T-helper 1 cell (primary cell): ENCODE data around the gene HSD17B3.
"Not testable (repeated sequence)": the region's sequence is repeated elsewhere in the genome, so short reads cannot be mapped to it uniquely, and the experiment has no call there.

Source experiments
- DNase-seq, 5 donors: peaks; one replicate each; pipeline ENCODE4 v3.0.0-alpha.2; 2012 to 2020
- total RNA-seq, 4 donors: gene quantifications; one replicate each; lab custom pipeline; 2026; lab: John Stamatoyannopoulos, UW

The HSD17B3 gene
- 0 reads per million in 4 donors for total RNA-seq

DNA sequence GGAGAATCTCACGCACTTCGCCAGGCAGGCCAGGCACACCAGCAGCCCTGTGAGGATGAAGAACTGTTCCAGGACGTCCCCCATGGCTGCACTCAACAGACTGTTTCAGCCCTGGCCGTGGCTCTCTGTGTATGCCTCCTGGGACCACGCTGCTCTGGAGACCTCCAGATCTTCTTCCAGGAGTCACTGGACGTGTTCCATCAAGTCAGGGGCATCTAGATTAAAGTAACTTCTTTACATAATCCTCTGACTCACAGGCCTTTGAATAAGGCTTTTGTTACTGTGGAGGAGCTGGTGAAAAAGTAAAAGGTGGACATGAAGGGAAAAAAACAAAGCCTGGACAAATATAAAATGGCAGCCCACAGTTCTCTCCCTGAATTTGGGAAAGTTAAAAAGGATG lies at the start of gene HSD17B3:
HSD17B3 (minus strand) TSS at position 156 of the 400 bp plus-strand sequence; CDS start at position 84, 72 bp downstream.
- no peak for DNase-seq

DNA sequence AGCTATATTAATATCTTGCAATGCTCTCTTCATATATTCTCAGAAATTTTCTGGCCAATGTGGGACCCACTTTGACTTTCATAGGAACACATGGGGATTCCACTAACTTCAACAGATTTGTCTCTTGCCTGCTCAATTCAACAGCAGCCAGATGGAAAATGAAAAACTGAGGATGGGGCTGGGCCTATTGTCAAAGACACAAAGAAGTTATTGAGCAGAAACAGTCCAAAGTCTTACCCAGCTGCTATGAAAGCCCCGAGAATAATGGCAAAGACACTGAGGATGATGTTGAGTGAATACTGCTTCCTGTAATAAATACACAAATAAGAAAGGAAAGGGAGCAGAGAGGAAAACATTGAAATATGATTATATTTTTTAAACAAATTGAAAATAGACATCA lies 48.9 kb upstream of the HSD17B3 start:
- DNase-seq: no peak

DNA sequence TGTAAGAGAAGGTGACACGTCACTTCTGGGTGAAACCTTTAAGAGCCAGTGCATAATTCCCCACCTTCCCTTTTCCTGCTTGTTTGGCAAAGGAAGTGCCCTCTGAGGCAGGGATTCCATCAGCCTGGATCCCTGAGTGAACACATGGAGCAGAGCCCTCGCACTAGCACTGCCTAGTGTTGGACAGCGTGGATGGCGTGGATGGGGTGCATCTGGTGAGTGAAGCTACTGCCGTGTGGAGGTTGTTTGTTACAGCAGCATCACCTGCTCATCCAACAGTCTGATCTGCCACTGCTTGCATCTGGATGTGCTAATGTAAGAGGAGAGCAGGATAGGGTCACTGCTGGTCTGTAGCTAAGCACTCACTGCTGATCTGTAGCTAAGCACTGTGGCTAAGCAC lies 46.3 kb upstream of the HSD17B3 start:
- DNase-seq: no peak

DNA sequence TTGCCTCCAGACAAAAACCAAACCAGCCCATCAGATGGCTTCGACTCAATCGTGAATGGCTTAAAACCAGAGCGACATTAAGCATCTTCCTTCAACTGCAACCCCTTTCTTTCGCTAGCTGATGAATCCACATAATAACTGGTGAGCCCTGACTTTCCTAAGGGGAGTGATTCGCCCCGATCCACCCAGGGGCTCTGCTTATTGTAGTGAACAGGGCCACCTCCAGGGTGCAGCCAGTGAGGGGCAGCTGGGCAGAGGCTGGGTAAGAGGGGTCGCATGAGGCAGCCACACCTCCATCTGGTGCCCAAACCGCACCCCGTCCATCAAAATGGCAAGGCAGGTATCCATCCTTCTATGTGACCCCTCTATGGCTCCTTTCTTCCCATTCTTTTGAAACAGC lies 43.6 kb upstream of the HSD17B3 start:
- no peak for DNase-seq

DNA sequence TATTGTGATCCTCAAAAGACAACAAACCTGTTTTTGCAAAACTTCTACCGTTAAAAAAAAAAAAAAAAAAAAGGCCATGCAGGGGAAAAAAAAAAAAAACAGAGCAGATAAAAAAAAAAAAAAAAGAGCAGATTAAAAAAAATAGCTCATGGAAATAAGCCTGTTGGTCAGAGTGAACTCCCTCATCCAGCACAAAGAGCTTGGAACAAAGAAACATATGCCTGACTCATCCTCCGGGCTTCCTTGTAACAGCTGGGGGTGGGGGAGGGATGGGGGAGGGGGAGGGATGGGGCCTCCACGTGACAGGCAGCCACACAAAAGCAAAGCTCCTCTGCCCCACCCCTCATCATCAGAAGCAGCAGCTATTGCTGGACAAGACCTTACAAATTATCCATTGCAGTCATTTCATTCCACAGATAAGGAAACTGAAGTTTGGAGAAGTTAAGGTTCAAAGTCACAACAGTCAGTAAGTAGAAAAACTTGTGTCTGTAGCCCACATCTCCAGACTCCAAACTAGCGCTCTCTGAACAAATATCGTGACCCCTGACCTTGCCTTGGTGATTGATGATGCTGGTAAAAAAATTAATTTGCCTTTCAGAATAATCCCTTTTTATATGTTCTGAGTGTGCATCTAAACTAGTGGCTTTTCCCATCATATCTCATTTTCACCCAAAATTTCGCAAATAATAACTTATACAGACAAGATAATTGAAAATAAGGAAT lies 42.6 kb upstream of the HSD17B3 start:
- DNase-seq: no peak

DNA sequence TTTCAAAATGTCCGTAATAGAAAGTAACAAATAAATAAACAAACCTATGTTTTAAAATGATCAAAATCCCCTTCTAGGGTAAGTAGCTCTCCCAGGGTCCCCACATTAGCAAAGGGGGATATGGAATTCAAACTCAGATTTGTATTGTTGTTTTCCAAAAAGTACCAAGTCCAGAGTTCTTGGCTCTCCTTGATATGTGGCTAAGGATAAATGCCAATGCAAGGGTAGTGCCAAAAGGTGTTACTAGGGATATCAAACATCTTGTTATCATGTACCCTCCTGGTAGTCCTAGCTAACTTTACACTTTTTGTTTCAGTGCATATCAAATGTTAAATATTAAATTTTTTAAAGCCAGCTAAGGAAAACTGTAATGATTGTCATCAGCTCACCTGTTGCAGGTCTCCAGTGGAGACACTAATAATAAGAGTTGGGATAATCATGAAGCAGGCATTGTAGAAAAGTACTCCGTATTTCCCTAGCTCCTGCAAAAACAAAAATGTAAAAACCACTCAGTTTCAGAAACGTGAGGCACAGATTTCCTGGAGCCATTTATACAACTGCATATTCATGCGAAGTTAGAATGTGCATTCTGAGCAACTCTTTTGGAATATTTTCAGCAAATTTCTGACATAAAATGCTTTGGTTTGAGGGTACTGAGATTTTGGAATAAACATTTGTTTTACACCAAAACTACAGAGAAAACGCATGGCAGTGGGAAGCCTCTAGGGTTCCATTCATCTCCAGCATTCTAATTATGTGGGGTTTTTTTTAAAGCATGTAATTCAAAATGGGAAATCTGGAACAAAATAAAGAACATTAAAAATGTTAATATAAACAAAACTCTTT lies 41.8 kb upstream of the HSD17B3 start:
- DNase-seq: no peak

DNA sequence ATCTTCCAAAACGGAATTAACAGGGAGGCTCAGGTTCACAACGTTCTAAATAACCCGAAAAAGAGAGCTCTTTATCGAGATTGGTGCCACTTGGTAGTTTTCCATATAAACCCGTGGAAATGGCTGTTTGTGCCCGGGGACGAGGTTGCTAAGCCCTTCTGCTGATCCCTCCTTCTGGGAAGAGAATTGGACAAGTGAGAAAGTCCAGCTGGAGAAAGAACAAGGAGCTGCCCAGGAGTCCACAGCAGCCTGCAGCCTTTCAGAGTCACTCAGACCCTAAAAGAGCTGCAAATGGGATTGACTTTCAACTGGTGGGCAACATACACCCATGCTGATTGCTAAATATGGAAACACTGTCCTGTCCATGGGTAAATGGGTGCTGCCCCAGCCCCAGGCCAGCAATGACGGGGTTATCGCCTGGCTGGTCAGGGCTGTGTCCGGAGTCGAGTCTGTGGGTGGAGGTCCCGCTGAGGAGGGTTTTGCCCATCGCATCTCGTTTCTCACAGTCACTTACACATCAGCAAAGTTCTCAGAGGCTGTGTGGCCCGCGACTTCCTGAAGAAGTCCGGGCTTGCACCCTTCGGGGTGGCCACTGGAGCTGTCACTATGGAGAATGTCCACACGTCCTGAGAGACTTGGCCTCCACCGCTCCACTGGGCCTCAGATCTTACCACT lies 40.7 kb upstream of the HSD17B3 start:
- DNase-seq: no peak

DNA sequence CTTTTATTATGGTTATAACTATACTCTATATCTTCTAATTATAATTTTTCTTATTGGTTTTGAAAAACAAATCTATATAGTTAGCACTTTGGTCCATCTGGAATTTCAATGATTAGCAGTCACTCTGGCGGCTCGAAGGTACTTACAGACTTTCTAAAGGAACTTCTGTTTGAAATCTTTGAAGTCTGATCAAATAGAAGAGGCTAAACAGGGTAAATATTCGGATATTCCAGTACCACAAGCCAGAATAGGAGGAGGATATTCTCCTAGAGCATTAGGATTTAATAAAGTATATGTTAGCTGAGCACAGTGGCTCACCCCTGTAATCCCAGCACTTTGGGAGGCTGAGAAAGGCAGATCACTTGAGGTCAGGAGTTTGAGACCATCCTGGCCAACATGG lies 38.7 kb upstream of the HSD17B3 start:
- DNase-seq: no peak

DNA sequence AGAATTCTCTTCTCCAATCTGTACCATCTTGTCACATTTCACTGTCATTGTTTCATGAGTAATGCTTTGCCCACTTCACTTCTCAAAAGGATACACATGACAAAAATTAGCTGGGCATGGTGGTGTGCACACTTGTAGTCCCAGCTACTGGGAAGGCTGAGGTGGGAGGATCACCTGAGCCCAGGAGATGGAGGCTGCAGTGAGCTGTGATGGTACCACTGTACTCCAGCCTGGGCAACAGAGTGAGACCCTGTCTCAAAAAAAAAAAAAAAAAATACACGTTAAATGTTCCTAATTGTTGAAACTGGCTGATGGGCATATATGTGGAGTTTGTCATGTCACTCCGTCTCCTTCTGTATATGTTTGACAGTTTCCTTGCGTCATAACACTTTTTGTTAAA lies 36.3 kb upstream of the HSD17B3 start:
- no peak for DNase-seq

DNA sequence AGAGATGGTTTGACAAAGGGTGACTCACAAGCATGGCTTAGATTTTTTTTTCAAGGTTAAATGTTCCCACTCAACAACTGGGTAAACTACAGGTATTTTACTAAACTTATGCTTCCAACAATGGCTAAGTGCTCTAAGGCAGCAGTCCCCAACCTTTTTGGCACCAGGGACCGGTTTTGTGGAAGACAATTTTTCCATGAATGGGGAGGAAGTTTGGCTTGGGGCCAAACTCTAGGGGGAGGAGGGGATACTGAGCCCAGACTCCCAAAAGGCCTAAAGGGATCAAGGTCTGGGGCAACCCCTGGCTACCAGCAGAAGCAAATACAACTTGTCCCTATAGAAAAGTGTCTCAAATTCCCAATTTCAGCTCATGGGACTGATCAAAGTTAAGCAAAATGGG lies 32.0 kb upstream of the HSD17B3 start:
- DNase-seq: no peak

DNA sequence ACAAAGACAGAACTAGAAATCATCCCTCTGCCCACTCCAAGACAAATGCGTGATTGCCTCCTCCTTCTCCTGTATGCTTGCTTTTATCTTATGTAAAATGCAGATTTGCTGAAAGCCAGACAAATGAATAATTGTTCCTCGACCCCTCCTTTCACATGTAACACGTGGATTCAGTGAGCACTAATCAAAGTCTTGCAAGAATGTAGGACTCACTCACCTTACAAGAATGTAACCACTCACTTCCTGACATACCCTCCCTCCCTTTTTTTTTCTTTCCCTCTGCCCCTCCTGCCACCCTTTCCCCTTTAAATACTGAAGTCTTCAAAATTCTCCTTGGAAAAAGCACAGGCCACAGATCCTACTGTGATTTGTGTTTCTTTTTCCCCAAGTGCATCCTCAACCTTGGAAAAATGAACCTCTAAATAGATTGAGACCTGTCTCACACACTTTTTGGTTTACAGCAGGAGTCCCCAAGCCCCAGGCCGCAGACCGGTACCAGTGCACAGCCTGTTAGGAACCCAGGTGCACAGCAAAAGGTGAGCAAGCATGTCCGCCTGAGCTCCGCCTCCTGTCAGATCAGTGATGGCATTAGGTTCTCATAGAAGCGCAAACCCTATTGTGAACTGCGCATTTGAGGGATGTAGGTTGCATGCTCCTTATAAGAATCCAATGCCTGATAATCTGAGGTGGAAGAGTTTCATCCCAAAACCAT lies 29.4 kb upstream of the HSD17B3 start:
- DNase-seq: no peak

DNA sequence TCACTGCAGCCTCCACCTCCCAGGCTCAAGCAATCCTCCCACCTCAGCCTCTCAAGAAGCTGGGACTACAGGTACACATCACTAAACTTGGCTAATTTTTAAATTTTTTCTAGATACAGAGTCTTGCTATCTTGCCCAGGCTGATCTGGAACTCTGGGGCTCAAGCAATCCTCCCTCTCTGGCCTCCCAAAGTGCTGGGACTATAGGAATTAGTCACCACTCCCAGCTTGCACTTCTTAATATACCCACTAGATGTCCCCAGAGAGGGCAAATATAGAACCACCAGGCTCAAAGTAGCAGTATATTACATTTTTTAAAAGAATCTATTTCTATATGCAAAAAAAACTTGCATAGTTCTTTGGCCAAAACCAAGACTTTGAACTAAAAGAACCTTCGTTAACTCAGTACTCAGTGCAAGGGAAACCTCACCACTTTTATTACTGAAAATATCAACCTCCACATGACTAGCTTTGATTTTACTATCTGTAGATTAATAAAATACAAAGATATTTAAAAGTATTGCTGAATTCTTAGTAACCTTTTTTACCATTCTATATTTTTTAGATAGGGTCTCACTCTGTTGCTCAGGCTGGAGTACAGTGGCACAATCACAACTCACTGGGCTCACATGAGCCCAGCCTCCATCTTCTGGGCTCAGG lies 25.8 kb upstream of the HSD17B3 start:
- DNase-seq: peak in 3 of 5 donors; percentile 17 to 45 (median 36)

DNA sequence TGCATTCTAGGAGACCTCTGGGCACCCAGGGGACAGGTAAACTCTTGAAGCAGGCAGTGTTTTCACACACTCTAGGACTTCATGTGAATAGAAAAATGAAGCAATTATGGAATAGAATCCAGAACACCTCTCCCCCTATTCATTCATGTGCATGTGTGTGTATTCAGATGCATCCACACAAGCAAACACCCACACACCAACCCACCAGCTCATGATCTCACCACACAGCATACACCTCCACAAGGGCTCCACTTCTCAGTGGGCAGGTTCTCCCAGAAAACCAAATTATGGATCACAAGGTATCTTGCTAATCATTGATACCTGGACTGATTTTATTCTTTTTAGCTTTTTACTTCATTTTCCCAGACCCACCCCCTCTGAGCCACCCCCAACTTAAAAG lies 21.2 kb upstream of the HSD17B3 start:
- no peak for DNase-seq

DNA sequence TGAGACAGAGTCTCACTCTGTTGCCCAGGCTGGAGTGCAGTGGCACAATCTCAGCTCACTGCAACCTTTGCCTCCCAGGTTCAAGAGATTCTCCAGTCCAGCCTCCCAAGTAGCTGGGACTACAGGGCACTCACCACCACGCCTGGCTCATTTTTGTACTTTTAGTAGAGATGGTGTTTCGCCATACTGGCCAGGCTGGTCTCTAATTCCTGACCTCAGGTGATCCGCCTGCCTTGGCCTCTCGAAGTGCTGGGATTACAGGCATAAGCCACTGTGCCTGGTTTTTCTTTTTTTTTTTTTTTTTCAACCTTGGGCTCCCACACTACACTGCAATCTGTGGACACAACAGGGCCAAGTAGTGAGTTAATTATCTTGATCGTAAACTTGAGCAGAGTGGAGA lies 20.8 kb upstream of the HSD17B3 start:
- DNase-seq: not testable (repeated sequence)

DNA sequence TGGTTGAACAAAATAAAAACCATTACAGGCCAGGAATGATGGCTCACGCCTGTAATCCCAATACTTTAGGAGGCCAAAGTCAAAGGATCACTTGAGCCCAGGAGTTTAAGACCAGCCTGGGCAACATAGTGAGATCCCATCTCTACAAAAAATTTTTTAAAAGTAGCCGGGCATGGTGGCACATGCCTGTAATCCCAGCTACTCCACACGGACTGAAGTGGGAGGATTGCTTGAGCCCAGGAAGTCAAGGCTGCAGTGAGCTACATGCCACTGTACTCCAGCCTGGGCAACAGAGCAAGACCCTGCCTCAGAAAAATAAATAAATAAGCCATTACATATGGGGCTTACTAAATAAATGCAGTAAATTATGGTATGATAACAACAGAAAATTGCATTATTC lies 20.2 kb upstream of the HSD17B3 start:
- DNase-seq: not testable (repeated sequence)

DNA sequence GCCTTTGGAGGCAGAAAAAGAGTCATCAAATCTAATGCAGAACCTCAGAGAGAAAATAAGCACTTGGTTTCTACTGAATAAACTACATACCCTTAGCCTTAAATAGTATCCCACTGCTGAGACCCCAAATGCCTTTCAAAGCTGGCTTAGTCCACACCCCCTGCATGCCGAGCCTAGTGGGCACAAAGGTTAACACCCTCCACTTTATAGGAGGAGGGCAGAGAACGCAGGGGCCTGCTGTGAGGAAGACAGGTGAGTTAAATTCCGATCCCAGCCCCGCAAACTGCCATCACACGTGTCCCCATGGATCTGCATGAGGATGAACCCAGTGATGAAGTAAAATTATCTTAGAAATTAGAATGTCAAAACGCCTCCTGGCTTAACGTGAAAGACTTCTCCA lies 19.5 kb upstream of the HSD17B3 start:
- DNase-seq: no peak

DNA sequence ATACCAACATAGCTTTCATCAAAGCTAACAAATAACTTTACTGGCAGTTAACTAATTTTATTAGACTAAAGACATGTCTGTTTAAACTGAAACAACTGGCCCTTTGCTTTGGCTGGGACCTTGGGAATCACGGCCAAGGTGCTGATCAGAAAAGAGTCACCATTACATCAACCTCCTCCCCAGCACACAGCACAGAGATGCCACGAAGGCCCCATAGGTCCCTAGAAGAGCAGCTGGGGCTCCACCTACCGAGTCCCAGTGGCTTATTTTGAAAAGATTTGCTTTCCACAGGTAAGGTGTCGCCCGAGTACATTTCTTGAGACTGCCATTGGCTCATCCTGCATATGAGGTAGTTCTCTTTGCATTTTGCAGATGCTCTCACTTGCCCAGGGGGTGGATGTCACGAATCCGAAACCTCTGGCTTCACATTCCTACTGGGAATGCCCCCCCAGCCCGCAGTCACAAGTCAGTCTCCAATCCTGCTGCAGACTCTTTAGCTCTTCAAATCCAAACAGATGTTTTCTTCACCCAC lies 18.8 kb upstream of the HSD17B3 start:
- DNase-seq: no peak

DNA sequence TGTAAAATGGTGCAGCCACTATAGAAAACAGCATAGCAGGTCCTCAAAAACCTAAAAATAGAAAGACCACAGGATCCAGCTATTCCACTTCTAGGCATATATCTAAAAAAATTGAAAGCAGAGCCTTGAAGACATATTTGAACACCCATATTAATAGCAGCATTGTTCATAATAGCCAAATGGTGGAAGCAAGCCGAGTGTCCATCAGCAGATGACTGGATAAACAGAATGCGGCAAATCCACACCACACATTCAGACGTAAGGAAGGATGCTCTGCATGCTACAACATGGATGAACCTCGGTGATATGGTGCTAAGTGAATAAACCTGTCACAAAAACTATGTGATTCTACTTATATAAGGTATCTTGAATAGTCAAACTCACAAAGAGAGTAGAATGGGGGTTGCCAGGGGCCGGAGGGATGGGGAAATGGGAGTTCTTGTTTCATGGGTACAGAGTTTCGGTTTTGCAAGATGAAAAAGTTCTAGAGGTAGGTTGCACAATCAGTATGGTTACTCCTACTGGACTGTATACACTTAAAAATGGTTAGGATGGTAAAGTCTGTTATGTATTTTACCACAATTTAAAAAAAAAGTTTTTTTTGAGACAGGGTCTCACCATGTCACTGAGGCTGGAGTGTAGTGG lies 17.1 kb upstream of the HSD17B3 start:
- DNase-seq: no peak

DNA sequence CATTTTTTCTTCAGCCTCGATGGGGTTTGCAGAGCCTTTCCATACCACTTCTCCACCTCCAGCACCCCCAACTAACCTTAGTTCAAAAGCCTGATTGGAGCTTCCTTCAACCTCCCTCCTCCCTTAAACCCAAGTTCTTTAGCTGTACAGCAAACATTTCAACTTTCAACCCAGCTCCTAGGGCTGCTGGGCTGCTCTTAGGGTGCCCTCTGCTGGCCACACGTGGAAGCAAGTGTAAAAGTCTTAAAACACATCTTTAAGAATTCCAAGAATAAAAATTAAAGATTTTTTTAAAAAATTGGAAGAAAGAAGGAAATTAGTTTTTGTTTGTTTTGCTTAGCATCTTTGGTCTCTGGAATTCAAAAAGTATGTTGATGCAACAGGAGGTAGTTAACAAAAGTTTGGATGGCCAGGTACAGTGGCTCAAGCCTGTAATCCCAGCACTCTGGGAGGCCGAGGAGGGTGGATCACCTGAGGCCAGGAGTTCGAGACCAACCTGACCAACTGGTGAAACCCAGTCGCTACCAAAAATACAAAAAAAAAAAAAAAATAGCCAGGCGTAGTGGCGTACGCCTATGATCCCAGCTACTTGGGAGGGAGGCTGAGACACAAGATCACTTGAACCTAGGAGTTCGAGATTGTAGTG lies 15.5 kb upstream of the HSD17B3 start:
- DNase-seq: peak in 4 of 5 donors; percentile 20 to 31 (median 26)

DNA sequence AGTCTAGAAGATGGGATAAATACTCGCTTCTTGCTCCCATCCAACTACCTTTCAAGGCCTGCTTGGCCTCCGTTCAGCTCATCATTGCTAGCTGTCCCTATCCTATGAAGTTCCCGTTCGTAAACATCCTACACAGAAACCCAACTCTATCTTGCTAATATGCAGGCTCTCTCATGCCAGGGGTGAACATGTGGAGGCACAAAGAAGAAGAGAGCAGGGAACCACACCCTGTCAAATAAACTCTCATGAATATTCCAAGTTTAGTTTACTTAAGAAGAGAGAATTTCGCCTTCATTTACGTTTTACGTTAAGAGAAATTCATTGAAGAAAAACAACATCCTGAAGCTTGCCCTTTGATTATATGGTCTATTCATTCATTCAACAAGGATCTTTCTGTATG lies 7.9 kb upstream of the HSD17B3 start:
- DNase-seq: no peak

DNA sequence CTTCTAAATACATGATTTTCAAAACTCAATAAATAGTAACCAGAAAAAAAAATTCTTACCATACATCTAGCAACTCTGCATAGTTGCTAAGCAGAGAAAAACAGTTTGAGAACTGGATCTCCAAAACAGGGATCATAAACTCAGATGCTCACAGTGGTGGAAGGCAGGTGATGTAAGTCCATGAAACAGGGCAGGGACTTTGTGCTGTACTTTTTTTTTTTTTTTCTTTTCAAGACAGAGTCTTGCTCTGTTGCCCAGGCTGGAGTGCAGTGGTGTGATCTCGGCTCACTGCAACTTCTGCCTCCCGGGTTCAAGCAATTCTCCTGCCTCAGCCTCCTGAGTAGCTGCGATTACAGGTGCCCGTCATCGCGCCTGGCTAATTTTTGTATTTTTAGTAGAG lies 5.0 kb upstream of the HSD17B3 start:
- not testable (repeated sequence) for DNase-seq
